ENCODE results near the gene NEDD8.
"Not testable (repeated sequence)": the region's sequence is repeated elsewhere in the genome, so short reads cannot be mapped to it uniquely, and the experiment has no call there.

The NEDD8 gene

GRCh38 chr14:24219080-24219479 lies 13.1 kb downstream of the NEDD8 start:
- no peak for FAIRE-seq

DNA sequence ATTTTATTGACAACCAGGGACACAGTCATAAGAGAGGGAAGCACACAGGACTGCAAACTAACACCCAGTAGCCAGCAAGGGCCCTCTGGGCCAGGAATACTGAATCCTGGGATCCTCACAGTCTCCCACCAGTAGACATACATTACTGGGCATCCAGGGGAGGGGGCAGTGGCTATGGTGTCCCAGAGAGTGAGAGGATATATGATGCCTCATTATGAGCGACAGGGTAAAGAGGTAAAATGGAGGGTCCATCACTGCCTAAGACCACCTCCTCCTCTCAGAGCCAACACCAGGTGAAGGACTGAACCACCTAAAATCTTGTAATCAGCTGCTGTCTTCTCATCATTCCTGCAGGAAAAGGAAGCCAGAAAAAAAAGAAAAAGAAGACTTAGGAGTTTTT lies 15.3 kb downstream of the NEDD8 start:
- FAIRE-seq = not testable (repeated sequence)

DNA sequence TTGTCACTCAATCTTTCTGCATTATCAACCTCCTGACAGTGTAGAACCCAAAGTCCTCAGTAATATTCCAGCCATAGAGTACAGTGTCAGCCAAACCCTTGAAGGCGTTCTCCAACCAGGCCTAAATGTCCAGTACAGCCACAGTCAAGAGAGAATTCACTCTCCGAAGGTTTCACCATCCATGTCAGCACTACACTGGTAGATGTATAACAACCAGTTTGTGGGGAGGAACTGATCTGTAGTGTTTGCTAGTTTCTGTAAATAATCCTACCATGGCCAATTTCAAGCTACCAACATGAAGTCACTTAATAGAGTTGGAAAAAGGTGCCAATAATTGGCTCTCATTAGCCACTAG lies 15.8 kb downstream of the NEDD8 start:
- FAIRE-seq = no peak

- no peak for FAIRE-seq
Observed at GRCh38 chr14:24215495-24216344, 16.4 kb downstream of the NEDD8 start, which contains the start of gene MDP1. Gene MDP1 (minus strand): TSS chr14:24216066. CDS start chr14:24215955, 111 bp downstream.

DNA sequence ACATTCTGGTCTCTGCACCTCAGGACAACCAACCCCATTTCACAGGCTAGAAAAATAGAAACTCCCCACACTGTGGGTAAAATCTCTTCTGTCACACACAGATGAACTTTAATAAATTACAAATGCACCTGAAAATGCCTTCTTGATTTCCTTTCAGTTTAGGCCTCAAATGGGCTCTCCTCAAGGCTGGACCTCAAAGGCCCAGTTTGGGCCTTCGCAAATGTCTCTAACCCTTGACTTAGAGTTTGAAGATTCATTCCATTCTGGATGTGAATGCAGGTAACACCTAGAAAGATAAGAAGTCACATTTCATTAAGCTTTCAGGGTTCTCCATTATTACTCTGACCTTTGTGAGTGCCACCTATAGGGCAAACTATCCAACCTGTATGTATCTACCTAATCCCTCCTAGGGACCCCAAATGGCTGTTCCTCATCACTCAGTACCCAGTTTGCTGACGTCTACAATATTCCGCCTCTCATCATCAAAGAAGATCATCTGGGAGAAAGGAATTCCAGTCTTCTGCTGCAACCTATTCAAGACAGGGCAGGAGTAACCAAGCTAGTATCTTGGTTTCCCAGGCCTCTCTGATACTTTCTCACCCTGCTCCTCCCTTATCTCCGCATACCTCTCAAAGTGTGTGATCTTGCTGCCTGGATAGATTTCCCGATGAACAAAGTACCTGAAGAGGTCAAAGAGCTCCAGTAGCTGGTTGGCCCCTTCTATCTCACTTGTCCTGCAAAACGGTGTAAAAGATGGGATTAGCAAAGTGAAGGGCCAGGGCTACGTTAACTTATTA lies 18.1 kb downstream of the NEDD8 start:
- FAIRE-seq = no peak

GRCh38 chr14:24212924-24213865 lies 19.0 kb downstream of the NEDD8 start, which contains the start of gene CHMP4A:
Gene CHMP4A (minus strand): TSS chr14:24213488. CDS start chr14:24213439, 49 bp downstream.
- peak; percentile 83 for FAIRE-seq

DNA sequence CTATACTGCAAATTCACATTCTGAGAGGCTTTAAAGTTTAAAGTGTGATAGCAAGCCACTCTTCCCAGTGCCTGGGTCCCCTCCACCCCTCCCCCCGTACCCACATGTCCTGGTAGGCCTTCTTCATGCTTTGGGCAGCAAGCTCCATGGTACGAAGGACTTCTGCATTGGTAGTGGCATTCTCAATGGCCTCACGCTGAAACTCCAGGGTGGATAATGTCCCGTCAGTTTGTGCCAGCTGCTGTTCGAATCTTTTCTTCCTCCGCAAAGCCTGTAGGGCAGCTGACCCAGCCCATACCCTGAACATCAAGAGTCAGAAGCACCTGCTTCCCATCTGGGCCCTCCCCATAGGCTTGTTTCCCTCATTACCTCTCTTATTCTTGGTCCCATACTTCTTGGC lies 20.9 kb downstream of the NEDD8 start:
- FAIRE-seq = no peak

DNA sequence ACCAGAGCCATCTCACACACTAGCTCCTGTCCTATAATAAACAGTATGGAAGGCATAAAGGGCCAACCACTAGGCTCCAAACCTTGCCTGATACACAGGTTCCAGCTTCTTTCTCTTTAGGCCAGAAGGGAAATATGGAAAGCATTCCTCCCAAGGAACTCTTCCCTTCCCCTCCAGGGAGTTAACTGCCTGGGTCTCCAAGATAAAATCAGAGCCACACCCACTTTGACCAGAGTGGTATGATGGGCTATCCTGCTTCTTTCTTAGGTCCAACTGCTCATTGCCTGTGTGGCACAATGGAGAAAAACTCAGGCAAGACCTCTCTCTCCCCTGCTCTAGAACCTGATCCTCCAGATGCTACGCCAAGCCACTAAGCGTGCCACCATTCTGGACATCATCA lies 24.5 kb downstream of the NEDD8 start:
- no peak for FAIRE-seq

GRCh38 chr14:24207104-24207551 lies 25.0 kb downstream of the NEDD8 start:
- no peak for FAIRE-seq

DNA sequence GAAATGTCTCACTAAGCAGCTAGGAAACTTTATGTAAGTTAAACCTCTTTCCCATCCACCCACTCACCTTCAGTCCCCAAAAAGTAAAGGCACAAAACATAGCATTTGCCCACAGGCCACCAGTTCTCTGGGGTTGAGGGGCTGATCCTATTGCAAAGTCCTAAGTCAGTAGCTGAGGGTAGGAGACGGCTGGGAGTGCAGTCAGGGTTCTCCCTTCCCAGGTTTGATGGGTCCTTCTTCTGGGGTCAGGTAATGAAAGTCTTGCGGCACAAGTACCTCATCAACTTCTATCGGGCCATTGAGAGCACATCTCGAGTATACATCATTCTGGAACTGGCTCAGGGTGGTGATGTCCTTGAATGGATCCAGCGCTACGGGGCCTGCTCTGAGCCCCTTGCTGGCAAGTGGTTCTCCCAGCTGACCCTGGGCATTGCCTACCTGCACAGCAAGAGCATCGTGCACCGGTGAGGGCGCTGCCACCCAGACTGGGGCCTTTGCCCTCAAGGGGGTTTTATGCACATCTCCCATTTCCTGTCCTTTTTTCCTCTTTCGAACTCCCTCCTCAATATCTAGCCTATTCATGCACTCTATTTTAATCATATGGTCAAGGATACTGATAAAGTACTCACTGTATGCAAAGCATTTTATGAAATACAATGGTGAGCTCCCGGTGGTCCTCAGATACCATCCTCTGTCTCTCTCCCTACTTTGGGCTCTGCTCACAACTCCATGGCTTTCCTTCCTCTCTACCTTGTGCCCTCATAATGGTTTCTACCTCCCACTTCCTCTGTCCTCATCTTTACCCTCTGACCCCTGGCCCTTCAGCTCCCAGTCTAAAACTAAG lies 25.7 kb downstream of the NEDD8 start:
- FAIRE-seq = no peak

DNA sequence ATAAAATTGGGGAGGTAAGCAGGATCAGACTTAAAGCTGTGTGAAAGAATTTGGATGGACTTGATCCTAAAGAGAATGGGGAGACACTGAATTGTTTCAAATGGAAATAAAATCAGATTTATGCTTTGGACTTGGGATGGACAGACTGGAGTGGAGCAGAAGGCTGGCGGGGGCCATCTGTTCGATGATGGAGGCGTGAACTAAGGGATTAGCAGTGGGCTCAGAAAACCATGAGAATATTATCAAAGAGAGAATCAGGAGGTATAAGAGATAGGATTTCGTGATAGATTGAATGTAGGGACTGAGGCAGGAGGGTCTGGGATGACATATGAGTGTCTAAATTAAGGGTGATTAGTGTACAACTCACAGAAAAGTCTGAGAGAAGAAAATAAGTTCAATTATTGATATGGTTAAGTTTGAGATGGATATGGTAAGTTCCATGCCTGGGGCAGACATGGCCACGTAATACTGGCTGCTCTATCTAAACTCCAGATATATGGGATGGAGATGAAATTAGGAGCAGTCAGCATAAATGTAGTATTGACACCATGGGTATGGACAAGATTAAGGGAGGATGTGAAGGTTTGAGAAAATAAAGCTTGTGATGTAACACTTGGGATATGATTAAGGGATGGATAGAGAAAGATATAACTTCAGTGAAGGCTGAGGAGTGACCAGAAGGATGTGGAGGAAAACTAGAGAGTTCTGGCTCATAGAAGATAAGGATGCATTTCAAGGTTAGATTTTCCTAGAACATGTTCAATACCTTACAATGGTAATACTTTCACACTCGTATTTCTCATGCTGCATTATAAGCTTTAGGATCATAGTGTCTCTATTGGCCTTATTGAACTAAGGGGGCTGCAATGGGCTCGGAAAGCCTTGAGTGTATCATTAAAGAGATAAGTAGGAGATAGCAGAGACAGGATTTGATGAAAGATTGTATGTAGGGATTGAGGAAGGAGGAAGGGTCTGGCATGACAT lies 27.7 kb downstream of the NEDD8 start:
- no peak for FAIRE-seq

DNA sequence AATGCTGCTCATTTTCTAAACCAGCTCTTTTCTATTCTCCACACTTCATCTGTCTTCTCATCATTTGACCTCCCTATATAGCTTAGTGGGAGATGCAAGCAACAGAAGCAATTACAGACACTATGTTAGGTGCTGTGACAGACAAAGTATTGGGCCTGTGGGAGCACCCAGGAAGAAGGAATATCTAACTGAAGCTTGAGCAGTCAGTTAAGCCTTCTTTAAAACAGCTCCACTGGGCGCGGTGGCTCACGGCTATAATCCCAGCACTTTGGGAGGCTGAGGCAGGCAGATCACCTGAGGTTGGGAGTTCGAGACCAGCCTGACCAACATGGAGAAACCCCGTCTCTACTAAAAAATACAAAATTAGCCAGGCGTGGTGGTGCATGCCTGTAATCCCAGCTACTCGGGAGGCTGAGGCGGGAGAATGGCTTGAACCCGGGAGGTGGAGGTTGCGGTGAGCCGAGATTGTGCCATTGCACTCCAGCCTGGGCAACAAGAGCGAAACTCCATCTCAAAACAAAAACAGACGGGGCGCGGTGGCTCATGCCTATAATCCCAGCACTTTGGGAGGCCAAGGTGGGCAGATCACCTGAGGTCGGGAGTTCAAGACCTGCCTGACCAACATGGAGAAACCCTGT lies 28.8 kb downstream of the NEDD8 start:
- not testable (repeated sequence) for FAIRE-seq

- not testable (repeated sequence) for FAIRE-seq
Observed at GRCh38 chr14:24202538-24202937, 29.6 kb downstream of the NEDD8 start.

DNA sequence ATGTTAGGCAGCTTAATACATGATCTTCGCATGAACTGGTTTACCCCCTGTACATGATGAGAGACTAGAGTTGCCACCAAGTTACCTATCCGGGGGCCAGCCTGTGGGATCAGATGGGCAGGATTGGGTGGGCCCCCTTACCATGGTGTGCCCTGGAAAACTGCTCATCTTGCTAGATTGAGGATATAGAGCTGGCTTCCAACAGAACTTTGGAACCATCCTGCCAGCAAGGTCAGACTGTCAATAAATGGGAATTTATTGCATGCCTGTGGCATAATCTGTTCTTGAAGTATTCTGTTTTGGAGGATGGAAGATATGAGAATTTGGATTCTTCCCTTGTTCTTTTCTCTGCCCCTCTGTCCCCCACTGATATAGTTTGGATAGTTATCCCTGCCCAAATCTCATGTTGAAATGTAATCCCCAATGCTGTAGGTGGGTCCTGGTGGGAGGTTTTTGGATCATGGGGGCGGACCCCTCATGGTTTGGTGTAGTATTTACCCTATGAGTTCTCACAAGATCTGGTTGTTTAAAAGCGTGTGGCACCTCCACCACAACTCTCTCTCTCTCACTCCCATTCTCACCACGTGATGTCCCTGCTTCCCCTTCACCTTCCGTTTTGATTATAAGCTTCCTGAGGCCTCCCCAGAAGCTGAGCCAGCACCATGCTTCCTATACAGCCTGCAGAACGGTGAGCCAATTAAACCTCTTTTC lies 33.2 kb downstream of the NEDD8 start:
- FAIRE-seq = no peak

DNA sequence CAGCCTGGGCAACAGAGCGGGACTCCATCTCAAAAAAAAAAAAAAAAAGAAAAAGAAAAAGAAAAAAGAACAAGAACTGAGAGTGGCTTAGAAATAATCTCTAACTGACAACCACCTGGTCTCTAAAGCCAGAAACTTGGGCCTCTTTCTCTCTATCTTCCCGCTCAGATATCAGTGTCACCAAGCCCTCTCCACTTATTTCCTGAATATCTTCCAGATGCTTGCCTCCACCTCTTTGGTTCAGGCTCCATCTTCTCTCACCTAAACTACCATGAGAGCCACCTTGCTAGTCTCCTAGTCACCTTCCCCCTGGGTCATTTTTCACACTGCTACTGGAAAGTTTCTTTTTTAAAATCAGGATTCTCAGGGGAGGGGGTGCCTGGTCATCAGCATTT lies 35.1 kb downstream of the NEDD8 start:
- FAIRE-seq = no peak

DNA sequence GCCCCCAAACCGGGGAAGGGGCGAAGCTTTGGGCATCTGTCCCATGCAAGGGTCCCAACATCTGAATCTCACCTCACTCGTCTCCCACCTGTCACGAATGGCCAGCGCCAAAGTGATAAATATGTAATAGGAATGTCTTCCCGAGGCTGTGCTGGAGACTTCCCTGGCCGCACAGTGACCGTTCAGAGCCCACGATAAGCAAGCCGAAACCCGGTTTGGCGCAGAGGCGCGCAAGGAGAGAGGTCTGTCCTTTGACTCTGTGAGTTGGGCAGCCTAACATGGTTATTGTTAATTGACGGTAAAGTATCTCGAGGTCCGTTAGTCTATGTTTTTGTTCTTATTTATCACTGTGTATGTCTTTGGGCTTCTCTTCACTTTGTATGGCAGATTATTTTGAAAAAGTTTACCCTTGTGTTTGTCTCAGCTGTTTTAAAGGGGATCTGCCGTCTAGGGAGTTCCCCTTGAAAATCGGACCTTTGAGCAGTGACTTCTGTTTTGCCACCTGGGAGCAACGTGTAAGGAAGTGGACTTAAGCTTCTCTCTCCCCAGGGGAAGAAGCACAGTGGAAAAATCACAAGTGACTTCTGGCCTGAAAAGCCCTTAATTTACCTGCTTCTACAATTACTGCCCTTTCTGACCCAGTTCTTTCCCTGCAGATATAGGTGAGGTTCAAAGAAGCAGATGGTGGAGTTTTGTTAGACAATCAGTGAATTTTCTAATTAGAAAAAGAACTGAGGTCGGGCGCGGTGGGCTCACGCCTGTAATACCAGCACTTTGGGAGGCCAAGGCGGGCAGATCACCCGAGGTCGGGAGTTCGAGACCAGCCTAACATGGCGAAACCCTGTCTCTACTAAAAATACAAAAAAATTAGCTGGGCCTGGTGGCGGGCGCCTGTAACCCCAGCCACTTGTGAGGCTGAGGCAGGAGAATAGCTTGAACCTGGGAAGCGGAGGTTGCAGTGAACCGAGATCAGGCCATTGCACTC lies 35.8 kb downstream of the NEDD8 start:
- FAIRE-seq = no peak

- no peak for FAIRE-seq
Observed at GRCh38 chr14:24195186-24196070, 36.7 kb downstream of the NEDD8 start, which contains the start of gene TM9SF1. Gene TM9SF1 (minus strand): TSS chr14:24195441. CDS start chr14:24195019, 422 bp downstream.
